ENCODE results near the gene MEX3A. TPM values are rescaled to one million over a fixed set of nuclear protein-coding genes. Genes with fewer than 3 reads are reported as not detected.
"Not testable (repeated sequence)": the region's sequence is repeated elsewhere in the genome, so short reads cannot be mapped to it uniquely, and the experiment has no call there.

The MEX3A gene
- total RNA-seq, 2 donors from 2014 or later = not detected

GRCh38 chr1:156048663-156049258, 33.5 kb downstream of the MEX3A start:
- H3K36me3 Mint-ChIP-seq (ENCODE audit: low read depth) = peaks cover 4% of the 10 kb centered on the region
- DNase-seq = no peak
- H3K27ac Mint-ChIP-seq = peak overlapping the region; percentile 66
- no peaks in the 10 kb centered on the region for H3K27me3 Mint-ChIP-seq
- ATAC-seq = no peak
- no peak overlapping the region for H3K4me3 Mint-ChIP-seq
- peaks cover 25% of the 10 kb centered on the region for H3K4me1 Mint-ChIP-seq
- H3K9me3 ChIP-seq (ENCODE audit: control insufficient read depth, low read length, poor library complexity, severe bottlenecking) = no peaks in the 10 kb centered on the region

DNA sequence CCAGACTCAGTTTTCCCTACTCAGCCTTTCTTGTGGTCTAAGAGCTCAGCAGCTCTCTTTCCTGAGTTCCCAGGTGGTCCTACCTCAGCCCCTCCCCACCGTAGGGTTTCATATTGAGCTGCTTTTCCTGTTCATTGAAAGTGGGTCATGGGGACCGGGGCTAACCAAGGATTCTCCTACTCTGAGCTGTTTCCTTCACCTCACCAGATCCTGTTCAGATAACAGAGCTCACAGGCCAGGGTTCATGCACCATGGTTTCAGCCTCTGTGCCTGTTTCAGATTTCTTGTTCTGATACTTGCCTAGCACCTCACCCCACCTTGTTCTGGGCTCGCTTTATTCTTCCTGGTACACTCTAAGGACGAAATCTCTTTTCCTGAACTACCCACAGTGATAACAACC, 37.2 kb downstream of the MEX3A start:
- peak overlapping the region; percentile 91 for H3K27ac Mint-ChIP-seq
- ATAC-seq (peak; percentile 76), DNase-seq (no peak)
- H3K27me3 Mint-ChIP-seq = no peaks in the 10 kb centered on the region
- peaks cover 9% of the 10 kb centered on the region for H3K36me3 Mint-ChIP-seq (ENCODE audit: low read depth)
- peak overlapping the region; percentile 78 for H3K4me3 Mint-ChIP-seq
- H3K4me1 Mint-ChIP-seq = peaks cover 15% of the 10 kb centered on the region
- H3K9me3 ChIP-seq (ENCODE audit: control insufficient read depth, low read length, poor library complexity, severe bottlenecking) = no peaks in the 10 kb centered on the region

DNA sequence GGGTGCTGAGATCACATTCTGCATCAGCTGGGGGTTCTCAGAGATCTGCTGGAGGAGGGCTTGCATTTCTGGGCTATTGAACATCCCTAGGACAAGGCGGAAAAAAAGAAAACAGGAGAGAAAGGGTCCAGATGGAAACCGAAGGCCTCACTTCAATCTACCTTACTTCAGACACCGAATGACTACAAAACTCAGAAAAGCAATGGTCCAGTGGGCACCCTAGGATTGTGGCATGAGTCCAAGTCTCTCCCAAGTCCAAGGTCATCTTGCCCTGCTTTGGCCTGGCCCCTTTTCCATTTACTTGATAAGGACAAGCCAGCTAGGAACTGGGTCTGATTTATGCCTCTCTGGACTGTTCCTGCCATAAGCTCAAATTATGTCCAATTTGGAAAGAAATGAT, 39.4 kb downstream of the MEX3A start:
- no peaks in the 10 kb centered on the region for H3K9me3 ChIP-seq (ENCODE audit: control insufficient read depth, low read length, poor library complexity, severe bottlenecking)
- Mint-ChIP-seq H3K4me3 (no peak overlapping the region), H3K27me3 (no peaks in the 10 kb centered on the region), H3K4me1 (peaks cover 13% of the 10 kb centered on the region), H3K36me3 (ENCODE audit: low read depth) (peaks cover 5% of the 10 kb centered on the region), H3K27ac (peak overlapping the region; percentile 49)
- DNase-seq (no peak), ATAC-seq (no peak)

- H3K9me3 ChIP-seq (ENCODE audit: control insufficient read depth, low read length, poor library complexity, severe bottlenecking); H3K4me1 Mint-ChIP-seq; H3K27ac Mint-ChIP-seq; H3K36me3 Mint-ChIP-seq (ENCODE audit: low read depth); H3K4me3 Mint-ChIP-seq; H3K27me3 Mint-ChIP-seq; DNase-seq; ATAC-seq: not testable (repeated sequence)
Observed at GRCh38 chr1:156034991-156035390, 47.3 kb downstream of the MEX3A start.

DNA sequence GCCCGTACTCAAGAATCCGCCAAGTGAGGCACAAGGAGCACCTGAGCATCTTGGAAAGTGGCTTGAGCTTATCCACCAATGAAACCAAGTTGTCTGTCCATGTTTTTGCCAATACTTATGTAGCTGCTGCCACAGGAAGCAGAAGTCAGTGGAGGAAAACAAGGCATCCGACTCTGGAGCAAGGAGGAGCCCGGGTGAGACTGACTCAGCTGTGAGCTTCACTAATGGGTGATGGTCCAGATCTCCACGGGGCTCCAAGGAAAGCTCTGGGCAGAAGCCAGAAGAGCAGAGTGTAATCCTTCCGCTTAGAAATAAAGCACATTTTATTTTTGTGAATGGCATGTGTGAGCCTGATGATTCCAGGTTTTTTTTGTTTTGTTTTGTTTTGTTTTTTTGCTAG, 49.3 kb downstream of the MEX3A start:
- ATAC-seq (no peak), DNase-seq (no peak)
- Mint-ChIP-seq H3K27ac (no peak overlapping the region), H3K4me3 (no peak overlapping the region), H3K4me1 (no peaks in the 10 kb centered on the region), H3K36me3 (ENCODE audit: low read depth) (peaks cover 3% of the 10 kb centered on the region), H3K27me3 (no peaks in the 10 kb centered on the region)
- no peaks in the 10 kb centered on the region for H3K9me3 ChIP-seq (ENCODE audit: control insufficient read depth, low read length, poor library complexity, severe bottlenecking)

GRCh38 chr1:156026588-156026987, 55.7 kb downstream of the MEX3A start:
- Mint-ChIP-seq H3K27ac (no peak overlapping the region), H3K36me3 (ENCODE audit: low read depth) (peaks cover 3% of the 10 kb centered on the region), H3K27me3 (no peaks in the 10 kb centered on the region), H3K4me3 (no peak overlapping the region), H3K4me1 (peaks cover 8% of the 10 kb centered on the region)
- no peak for DNase-seq
- no peaks in the 10 kb centered on the region for H3K9me3 ChIP-seq (ENCODE audit: control insufficient read depth, low read length, poor library complexity, severe bottlenecking)
- no peak for ATAC-seq

DNA sequence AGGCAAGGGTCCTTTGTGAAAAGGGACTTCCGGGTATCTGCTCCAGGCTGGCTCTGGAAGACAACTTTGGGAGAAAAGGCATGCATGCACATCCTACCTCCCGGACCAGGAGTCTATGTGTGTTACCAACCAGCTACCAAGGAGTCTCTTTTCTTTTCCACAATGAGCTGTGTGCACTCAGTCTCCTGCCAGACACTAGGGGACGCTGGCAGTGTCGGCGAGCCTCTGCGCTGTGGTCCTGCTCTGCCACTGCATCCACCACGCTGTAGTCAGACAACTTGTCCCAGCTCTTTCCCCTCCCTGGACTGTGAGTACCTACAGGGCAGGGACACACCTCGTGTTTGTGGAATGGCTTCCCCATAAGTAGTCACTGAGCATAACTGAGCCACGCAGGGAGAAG, 56.4 kb downstream of the MEX3A start:
- Mint-ChIP-seq H3K27ac (no peak overlapping the region), H3K27me3 (no peaks in the 10 kb centered on the region), H3K36me3 (ENCODE audit: low read depth) (peaks cover 3% of the 10 kb centered on the region), H3K4me1 (peaks cover 8% of the 10 kb centered on the region), H3K4me3 (no peak overlapping the region)
- ATAC-seq = peak; percentile 85
- peak in 1 of 3 donors; percentile 17 for DNase-seq
- H3K9me3 ChIP-seq (ENCODE audit: control insufficient read depth, low read length, poor library complexity, severe bottlenecking) = no peaks in the 10 kb centered on the region

GRCh38 chr1:156024801-156025200, 57.5 kb downstream of the MEX3A start:
- H3K4me1 Mint-ChIP-seq = peaks cover 13% of the 10 kb centered on the region
- DNase-seq = no peak
- H3K27ac Mint-ChIP-seq = no peak overlapping the region
- peaks cover 3% of the 10 kb centered on the region for H3K36me3 Mint-ChIP-seq (ENCODE audit: low read depth)
- no peak overlapping the region for H3K4me3 Mint-ChIP-seq
- ATAC-seq = no peak
- no peaks in the 10 kb centered on the region for H3K9me3 ChIP-seq (ENCODE audit: control insufficient read depth, low read length, poor library complexity, severe bottlenecking)
- H3K27me3 Mint-ChIP-seq = no peaks in the 10 kb centered on the region

Other genes with a start within 250 kb of the MEX3A start
- 10 to 100 TPM; 88.4 to 93.9 TPM for gene GON4L, start 225.3 kb downstream of the MEX3A start, total RNA-seq
- gene SYT11, start 222.9 kb downstream of the MEX3A start, total RNA-seq = 10 to 100 TPM; 27.0 to 30.2 TPM
- 10 to 100 TPM; 47.8 to 64.6 TPM for gene RIT1, start 171.1 kb downstream of the MEX3A start, total RNA-seq
- 10 to 100 TPM; 59.9 to 63.1 TPM for gene KHDC4, start 148.1 kb downstream of the MEX3A start, total RNA-seq
- gene RXFP4, start 140.8 kb downstream of the MEX3A start, total RNA-seq = not detected
- gene ARHGEF2, start 103.9 kb downstream of the MEX3A start, total RNA-seq = 100 to 1,000 TPM in 1 of 2 donors, 10 to 100 TPM in 1; 86.1 to 123 TPM
- 100 to 1,000 TPM; 217 to 234 TPM for gene SSR2, start 61.5 kb downstream of the MEX3A start, total RNA-seq
- gene UBQLN4, start 28.7 kb downstream of the MEX3A start, total RNA-seq = 10 to 100 TPM; 21.9 to 22.7 TPM
- 10 to 100 TPM; 19.4 to 21.4 TPM for gene LAMTOR2, start 27.7 kb downstream of the MEX3A start, total RNA-seq
- 1 to 10 TPM; 1.4 to 1.8 TPM for gene RAB25, start 21.3 kb downstream of the MEX3A start, total RNA-seq
- gene LMNA, start 32.2 kb upstream of the MEX3A start, total RNA-seq = 1,000 to 10,000 TPM in 1 of 2 donors, 100 to 1,000 TPM in 1; 919 to 1,908 TPM
- 10 to 100 TPM; 21.7 to 58.1 TPM for gene SEMA4A, start 71.1 kb upstream of the MEX3A start, total RNA-seq
- gene SLC25A44, start 111.6 kb upstream of the MEX3A start, total RNA-seq = 10 to 100 TPM; 14.4 to 21.6 TPM
- gene PMF1, start 130.5 kb upstream of the MEX3A start, total RNA-seq = 10 to 100 TPM; 59.1 to 73.2 TPM
- 1 to 10 TPM; 1.1 to 3.7 TPM for gene BGLAP, start 159.7 kb upstream of the MEX3A start, total RNA-seq
- gene PAQR6, start 165.6 kb upstream of the MEX3A start, total RNA-seq = 1 to 10 TPM; 2.8 to 3.1 TPM
- gene SMG5, start 200.4 kb upstream of the MEX3A start, total RNA-seq = 10 to 100 TPM; 59.0 to 79.2 TPM
- 1 to 10 TPM; 3.2 to 3.5 TPM for gene TMEM79, start 201.9 kb upstream of the MEX3A start, total RNA-seq
- gene GLMP, start 213.2 kb upstream of the MEX3A start, total RNA-seq = 10 to 100 TPM; 21.2 to 25.0 TPM
- not detected for gene VHLL, start 216.8 kb upstream of the MEX3A start, total RNA-seq

All from T-helper 17 cell (primary cell).